ENCODE results near the gene STK24.
A peak's percentile ranks its signal among the peaks of the same experiment; 100 is the strongest.

STK24 gene

DNA sequence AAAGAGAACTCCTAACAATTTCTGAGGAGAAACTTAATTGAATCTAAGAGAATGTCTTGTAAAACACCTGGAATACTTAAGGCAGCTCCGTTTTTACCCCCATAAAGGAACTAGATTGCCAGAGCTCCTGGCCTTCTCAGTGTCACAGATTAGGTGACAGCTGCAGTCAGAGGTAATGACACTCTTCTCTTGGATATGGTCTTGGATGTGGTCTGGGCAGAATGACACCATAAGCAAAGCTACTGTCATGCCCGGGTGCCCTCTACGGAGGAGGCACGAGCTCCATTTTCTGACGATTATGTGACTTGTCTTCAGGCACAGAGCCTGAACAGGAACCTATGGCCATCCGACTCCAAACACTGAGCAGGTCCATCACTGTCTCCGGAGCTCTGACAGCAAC lies 46.7 kb downstream of the STK24 start:
- no peak for DNase-seq (ENCODE audit: low spot score)

GRCh38 chr13:98529171-98529570 lies 47.7 kb downstream of the STK24 start:
- no peak for DNase-seq (ENCODE audit: low spot score)

GRCh38 chr13:98528663-98529064 lies 48.2 kb downstream of the STK24 start:
- no peak for DNase-seq (ENCODE audit: low spot score)

DNA sequence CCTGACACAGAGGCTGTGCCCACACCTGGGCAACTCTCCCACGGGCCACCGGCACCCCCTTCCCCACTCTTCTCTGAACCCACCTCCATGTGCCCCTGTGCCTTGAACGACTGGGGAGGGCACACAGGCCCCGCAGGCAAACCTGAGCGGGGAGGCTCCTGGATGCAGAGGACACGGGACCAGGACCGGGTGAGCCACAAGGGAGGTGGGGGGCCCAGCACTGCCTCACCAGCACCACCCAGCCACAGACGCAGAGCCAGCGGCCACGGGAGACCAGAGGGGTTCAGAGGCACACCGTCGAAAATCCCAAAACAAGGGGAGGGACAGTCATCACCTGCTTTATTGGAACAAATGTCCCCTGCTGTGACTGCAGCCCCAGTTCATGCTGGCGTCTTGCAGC lies 49.4 kb downstream of the STK24 start:
- no peak for DNase-seq (ENCODE audit: low spot score)

DNA sequence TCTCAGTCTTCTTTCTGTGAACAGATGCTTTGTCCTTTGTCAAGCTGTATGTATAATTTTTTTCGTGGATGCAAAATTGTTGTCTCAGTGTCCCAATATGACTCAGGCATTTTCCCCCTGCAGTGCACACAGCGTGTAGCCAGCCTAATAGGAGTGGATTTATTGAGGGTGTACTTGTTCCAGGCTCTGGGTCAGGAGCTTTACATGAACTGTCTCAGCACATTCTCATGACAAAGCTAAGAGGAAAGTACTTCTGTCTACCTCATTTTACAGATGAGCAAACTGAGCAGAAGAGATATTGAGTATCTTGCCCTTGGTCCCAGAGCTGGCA lies 50.8 kb downstream of the STK24 start:
- no peak for DNase-seq (ENCODE audit: low spot score)

DNA sequence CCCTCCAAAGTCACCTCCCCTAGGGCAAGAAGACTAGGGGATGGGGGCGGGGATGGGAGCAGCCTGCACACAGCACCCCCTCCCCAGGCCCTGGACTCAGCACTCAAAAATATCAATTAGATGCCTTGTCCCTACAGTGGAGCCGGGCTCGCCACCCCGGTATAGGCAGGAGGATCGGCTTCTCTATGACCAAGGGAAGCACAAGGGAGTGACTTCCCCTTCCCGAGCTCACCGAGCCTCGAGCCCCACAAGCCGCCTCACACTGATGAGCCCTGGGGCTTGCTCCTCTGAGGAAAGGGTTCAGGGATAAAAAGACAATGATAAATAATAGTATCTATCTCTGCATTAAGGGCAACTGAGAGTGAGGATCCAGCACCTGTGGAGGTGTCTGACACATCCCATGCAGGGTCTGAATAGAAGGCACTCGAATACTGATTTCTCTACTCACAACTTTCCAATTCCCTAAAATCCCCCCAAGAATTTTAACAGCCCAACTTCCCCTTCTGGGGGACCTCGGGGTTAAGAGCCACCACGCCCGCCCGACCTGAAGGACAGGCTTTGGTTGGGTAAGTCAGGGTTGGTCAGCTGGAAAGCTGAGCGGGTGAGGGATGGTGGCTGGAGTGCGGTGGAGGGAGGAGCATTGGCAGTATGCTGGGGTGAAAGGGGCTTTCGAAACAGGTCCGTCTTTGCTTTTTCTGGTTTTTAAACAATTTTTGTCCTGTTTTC lies 51.3 kb downstream of the STK24 start:
- DNase-seq (ENCODE audit: low spot score) = no peak

- no peak for DNase-seq (ENCODE audit: low spot score)
Measured at GRCh38 chr13:98524793-98525192, 52.1 kb downstream of the STK24 start.

DNA sequence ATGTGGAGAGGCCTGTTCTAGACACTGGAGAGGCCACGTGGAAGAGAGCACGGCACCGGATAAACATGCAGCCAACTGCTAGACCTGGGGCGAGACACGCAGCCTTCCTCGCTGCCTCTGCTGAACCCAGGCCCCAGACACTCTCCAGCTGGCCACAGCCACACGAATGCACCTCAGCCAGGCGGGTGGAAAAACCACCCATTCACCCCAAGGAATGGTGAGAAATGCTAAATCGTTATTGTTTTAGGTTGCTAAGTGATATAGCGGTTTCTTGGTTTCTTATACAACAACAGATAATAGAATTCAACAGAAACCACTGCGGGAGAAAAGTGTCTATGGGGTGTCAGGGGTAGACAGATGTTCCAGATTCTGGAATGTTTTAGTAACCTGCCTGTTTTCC lies 52.5 kb downstream of the STK24 start:
- DNase-seq (ENCODE audit: low spot score) = no peak

- DNase-seq (ENCODE audit: low spot score) = no peak
Measured at GRCh38 chr13:98523455-98524102, 53.3 kb downstream of the STK24 start.

GRCh38 chr13:98522371-98522770 lies 54.5 kb downstream of the STK24 start:
- no peak for DNase-seq (ENCODE audit: low spot score)

GRCh38 chr13:98521461-98522247 lies 55.3 kb downstream of the STK24 start:
- peak; percentile 65 for DNase-seq (ENCODE audit: low spot score)

- DNase-seq (ENCODE audit: low spot score) = no peak
Measured at GRCh38 chr13:98520674-98521449, 56.0 kb downstream of the STK24 start.

GRCh38 chr13:98519976-98520375 lies 56.9 kb downstream of the STK24 start:
- no peak for DNase-seq (ENCODE audit: low spot score)

GRCh38 chr13:98517576-98518310 lies 59.2 kb downstream of the STK24 start:
- no peak for DNase-seq (ENCODE audit: low spot score)

DNA sequence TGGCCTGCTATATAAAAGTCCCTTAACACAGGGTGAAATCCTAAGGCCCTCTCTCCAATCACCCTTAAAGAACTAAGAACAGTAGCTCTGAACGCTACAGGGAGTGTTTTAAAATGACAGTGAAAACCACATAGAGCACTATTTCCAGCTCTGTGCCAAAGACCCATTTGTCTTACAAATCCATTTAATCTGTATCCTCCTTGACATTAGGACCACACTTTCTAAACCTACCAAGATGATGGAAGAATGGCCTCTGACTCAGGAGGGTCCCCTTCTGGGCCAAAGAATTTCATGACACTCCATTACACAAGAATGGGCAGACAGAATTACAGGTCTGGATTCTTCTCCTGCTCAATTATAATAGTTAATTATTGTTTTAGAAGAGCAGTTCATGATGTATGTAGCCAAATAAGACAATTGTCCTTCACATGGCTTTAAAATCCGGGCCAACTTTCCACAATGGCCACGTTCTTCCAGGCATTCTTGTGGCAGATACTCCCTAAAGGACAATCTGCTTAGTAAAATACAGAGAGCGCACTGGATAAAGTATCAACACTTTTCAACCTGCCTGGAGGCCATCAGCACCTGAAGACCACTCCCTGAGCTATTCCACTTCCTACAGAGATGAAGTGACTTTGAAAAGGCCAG lies 61.0 kb downstream of the STK24 start:
- no peak for DNase-seq (ENCODE audit: low spot score)

DNA sequence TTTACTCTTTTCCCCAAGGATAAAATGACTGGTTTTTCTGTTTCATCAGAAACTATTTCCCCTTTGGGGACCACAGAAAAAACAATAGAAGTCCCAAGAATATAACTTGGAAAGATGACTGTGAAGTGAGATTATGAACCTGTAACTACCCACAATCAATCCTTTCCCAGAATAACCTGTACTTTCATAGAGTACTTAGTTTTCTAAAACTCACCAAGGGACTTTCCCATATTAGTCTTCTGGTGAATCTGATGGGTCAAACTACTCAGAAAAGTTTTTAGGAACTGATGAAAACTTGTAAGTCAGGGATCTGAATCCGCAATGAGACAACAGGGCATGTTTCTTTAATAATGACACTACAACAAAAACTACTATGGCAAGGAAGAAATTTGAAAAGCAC lies 62.6 kb downstream of the STK24 start:
- DNase-seq (ENCODE audit: low spot score) = no peak

GRCh38 chr13:98513837-98514236 lies 63.1 kb downstream of the STK24 start:
- DNase-seq (ENCODE audit: low spot score) = no peak

- no peak for DNase-seq (ENCODE audit: low spot score)
Measured at GRCh38 chr13:98512774-98513665, 63.9 kb downstream of the STK24 start.

- DNase-seq (ENCODE audit: low spot score) = no peak
Measured at GRCh38 chr13:98511435-98511834, 65.5 kb downstream of the STK24 start.

DNA sequence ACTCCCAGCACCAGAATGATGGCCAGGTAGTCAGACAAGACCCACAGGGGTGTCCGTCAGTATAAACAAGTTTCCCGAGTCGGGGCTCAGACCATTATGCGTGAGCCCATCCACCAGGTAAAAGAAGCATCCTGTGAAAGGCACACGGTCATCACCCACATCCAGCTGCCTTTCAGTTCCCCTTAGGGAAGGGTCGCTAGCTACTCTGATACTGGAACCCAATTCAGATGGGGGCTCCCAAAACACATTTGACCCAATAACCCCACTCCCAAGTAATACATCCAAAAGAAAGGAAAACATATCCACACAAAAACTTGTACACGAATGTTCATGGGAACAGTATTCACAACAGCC lies 66.8 kb downstream of the STK24 start:
- no peak for DNase-seq (ENCODE audit: low spot score)
